Skeletal muscle tissue (tissue), 4 donors: ENCODE data around the gene MTRF1. TPM values are rescaled to one million over a fixed set of nuclear protein-coding genes. Genes with fewer than 3 reads are reported as not detected.

Source experiments
- H3K27ac ChIP-seq: one replicate; pipeline ENCODE4 v1.7.0; 2013; ENCODE audit warnings: mild to moderate bottlenecking, low read depth, low read length, inconsistent platforms
- H3K27me3 ChIP-seq, 3 donors: one replicate each; pipeline ENCODE4 v1.7.0; 2013; ENCODE audit warnings: low read length in 3 of 3; ENCODE audit not compliant: control insufficient read depth in 3 of 3, insufficient read depth in 3 of 3
- H3K36me3 ChIP-seq, 3 donors: one replicate each; pipeline ENCODE4 v1.7.0; 2013; ENCODE audit warnings: low read length in 3 of 3; ENCODE audit not compliant: control insufficient read depth in 3 of 3, insufficient read depth in 3 of 3
- H3K4me1 ChIP-seq, 3 donors: one replicate each; pipeline ENCODE4 v1.7.0; 2013; ENCODE audit warnings: low read length in 3 of 3, mild to moderate bottlenecking in 3 of 3; ENCODE audit not compliant: control insufficient read depth in 3 of 3, insufficient read depth in 3 of 3
- H3K4me3 ChIP-seq, 3 donors: one replicate each; pipeline ENCODE4 v1.7.0; 2013; ENCODE audit warnings: low read length in 3 of 3
- H3K9ac ChIP-seq, 3 donors: one replicate each; pipeline ENCODE4 v1.7.0; 2013; ENCODE audit warnings: low read length in 3 of 3, mild to moderate bottlenecking in 3 of 3, moderate library complexity in 2 of 3, low read depth in 1 of 3
- H3K9me3 ChIP-seq, 3 donors: one replicate each; pipeline ENCODE4 v1.7.0; 2013; ENCODE audit warnings: low read length in 3 of 3; ENCODE audit not compliant: control insufficient read depth in 3 of 3
- total RNA-seq: library from RNA; depleted of rRNA; stranded (reverse); fragments of >200 nt; gene quantifications from one replicate; pipeline ENCODE4 v1.2.3, GENCODE V29; 2014
- donor health status: Osteomylitis.

MTRF1 gene
- total RNA-seq, 1 donor from 2014 or later: 16.7 TPM

DNA sequence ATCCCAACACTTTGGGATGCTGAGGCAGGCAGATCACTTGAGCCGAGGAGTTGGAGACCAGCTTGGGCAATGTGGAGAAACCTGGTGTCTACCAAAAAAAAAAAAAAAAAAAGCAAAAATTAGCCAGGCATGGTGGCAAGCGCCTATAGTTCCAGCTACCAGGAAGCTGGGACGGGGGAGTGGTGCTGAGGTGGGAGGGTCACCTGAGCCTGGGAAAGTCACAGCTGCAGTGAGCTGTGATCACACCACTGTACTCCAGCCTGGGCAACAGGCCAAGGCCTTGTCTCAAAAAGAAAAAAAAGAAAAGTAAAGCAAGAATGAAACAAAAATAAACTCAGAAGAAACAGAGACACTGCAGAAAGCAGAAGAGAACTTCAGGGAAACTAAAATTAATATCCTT, 31.6 kb downstream of the MTRF1 start:
- Histone ChIP-seq H3K36me3 (peaks cover 5 to 14% (median 8%) of the 10 kb centered on the region in 3 donors), H3K9me3 (no peaks in the 10 kb centered on the region), H3K4me1 (no peaks in the 10 kb centered on the region), H3K27ac (no peak overlapping the region), H3K4me3 (no peak overlapping the region), H3K9ac (no peak overlapping the region), H3K27me3 (no peaks in the 10 kb centered on the region)

- no peak overlapping the region for H3K27ac ChIP-seq
- H3K27me3 ChIP-seq: no peaks in the 10 kb centered on the region
- H3K36me3 ChIP-seq: peaks cover 5 to 16% (median 11%) of the 10 kb centered on the region in 3 donors
- H3K4me3 ChIP-seq: no peak overlapping the region
- H3K9ac ChIP-seq: no peak overlapping the region
- no peaks in the 10 kb centered on the region for H3K9me3 ChIP-seq
- H3K4me1 ChIP-seq: no peaks in the 10 kb centered on the region
Observed at GRCh38 chr13:41231025-41231677, 32.2 kb downstream of the MTRF1 start.

- no peaks in the 10 kb centered on the region for H3K9me3 ChIP-seq
- peaks cover 3 to 18% (median 11%) of the 10 kb centered on the region in 3 donors for H3K36me3 ChIP-seq
- no peak overlapping the region for H3K27ac ChIP-seq
- no peaks in the 10 kb centered on the region for H3K27me3 ChIP-seq
- H3K4me3 ChIP-seq: no peak overlapping the region
- no peak overlapping the region for H3K9ac ChIP-seq
- no peaks in the 10 kb centered on the region for H3K4me1 ChIP-seq
Observed at GRCh38 chr13:41229356-41229755, 34.0 kb downstream of the MTRF1 start.

DNA sequence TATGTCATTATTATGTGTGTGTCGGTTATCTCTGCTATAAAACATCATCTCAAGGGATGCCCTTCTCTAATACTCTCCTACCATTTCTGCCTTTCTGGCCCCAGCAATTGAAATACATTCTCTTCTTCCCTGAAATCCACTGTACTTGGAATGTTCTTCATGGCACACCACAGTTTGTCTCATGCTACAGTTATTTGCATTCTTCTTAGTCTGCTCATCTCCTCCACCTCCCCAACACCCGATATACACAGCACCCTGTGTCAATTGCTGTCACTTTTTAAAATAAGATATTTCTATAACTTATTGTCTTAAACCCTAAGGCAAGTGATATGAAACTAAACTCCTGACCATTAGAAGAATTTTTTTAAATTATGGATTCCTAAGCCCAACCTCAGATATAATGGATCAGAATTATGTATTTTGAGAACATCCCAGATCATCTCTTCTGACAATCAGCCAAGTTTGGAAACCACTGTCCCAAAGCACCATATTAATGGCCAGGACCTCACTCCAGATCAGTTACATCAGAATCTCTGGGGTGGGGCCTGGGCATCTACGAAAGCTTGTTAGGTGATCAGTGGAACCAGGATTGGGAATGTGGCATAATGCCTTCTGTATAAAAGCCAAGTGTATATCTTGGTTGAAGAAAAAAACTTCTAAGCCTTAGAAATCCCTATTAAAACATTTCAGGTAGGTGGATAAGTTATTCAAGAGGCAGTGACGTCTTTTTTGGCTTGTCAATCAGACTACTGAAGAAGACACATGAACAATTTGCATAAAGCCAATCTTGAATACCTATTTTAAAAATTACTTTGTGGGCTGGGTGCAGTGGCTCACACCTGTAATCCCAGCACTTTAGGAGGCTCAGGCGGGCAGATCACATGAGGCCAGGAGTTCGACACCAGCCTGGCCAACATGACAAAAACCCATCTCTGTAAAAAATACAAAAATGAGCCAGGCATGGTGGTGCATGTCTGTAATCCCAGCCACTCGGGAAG, 39.0 kb downstream of the MTRF1 start:
- H3K36me3 ChIP-seq: peaks cover 0 to 8% (median 6%) of the 10 kb centered on the region in 3 donors
- H3K9ac ChIP-seq: no peak overlapping the region

DNA sequence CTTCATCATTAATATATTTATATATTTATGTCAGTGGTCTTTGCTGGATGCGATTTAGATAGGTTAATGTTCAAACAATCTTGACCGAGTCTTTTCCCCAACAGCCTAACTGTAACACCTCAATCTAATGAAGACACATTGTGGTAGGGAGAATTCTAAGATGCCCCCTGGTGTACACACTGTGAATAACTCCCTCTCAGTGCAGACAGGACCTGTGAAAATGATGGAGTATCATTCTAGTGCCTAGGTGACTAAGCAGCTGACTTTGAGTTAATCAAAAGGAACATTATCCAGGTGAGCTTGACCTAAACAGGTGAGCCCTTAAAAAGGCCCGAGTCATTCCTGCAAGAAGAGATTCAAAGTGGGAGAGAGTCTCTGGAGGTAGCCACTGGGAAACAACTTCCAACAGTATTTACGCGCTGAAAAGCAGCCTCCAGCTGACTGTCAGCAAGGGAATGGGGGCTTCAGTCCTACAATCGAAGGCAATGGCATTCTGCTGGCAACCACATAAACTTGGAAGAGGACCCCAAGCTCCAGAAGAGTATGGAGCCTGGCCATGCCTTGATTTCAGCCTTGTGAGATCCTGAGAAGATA, 41.0 kb downstream of the MTRF1 start:
- H3K4me3 ChIP-seq: no peak overlapping the region
- H3K27me3 ChIP-seq: no peaks in the 10 kb centered on the region
- H3K36me3 ChIP-seq: peaks cover 0 to 8% (median 6%) of the 10 kb centered on the region in 3 donors
- no peak overlapping the region for H3K9ac ChIP-seq
- H3K4me1 ChIP-seq: no peaks in the 10 kb centered on the region
- no peak overlapping the region for H3K27ac ChIP-seq
- H3K9me3 ChIP-seq: no peaks in the 10 kb centered on the region

More for the DNA sequence above, 39.0 kb downstream of the MTRF1 start:
- Histone ChIP-seq H3K4me1 (no peaks in the 10 kb centered on the region), H3K4me3 (no peak overlapping the region), H3K27me3 (no peaks in the 10 kb centered on the region), H3K9me3 (no peaks in the 10 kb centered on the region), H3K27ac (no peak overlapping the region)

- H3K9me3 ChIP-seq: no peaks in the 10 kb centered on the region
- H3K9ac ChIP-seq: no peak overlapping the region
- H3K4me3 ChIP-seq: no peak overlapping the region
- H3K4me1 ChIP-seq: no peaks in the 10 kb centered on the region
- H3K27me3 ChIP-seq: no peaks in the 10 kb centered on the region
- H3K27ac ChIP-seq: no peak overlapping the region
- H3K36me3 ChIP-seq: peaks cover 0 to 3% (median 3%) of the 10 kb centered on the region in 3 donors
Observed at GRCh38 chr13:41220401-41220800, 43.0 kb downstream of the MTRF1 start.

DNA sequence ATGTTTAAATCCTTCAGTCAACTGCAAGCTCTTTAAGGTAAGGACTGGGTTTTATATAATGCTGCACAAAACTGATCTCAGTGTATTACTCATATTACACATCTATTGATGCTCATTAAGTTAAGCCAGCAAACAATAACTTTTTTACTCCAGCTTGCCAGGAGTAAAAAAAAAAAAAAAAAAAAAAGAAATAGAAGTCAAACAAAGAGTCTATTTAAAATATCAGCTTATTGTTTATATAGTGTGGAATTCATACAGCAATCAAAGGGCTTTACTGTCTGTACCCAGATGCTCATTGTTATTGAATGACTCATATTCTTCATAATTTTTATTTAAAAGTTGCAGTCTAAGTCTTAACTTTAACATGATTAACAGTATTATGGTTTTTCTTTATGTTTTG, 47.2 kb downstream of the MTRF1 start:
- Histone ChIP-seq H3K9ac (no peak overlapping the region), H3K27me3 (no peaks in the 10 kb centered on the region), H3K9me3 (no peaks in the 10 kb centered on the region), H3K4me3 (no peak overlapping the region), H3K27ac (no peak overlapping the region), H3K36me3 (peaks cover 0 to 5% (median 3%) of the 10 kb centered on the region in 3 donors), H3K4me1 (no peaks in the 10 kb centered on the region)

DNA sequence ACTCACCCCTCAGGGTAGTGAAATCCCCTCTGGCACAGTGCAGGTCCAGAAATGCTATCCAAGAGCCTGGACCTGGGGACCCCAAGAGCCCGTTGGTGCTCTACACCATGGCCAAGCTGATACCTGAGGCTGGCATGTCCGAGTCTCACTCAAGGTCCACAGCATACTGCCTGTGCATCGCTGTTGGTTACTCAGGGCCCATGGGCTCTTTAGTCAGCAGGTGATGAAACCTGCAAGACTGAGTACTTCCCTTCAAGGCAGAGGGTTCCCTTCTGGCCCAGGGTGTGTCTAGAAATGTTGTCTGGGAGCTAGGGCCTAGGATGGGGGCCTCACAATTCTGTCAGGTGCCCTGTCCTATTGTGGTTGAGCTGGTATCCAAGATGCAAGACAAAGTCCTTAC, 49.5 kb downstream of the MTRF1 start:
- no peak overlapping the region for H3K27ac ChIP-seq
- H3K4me1 ChIP-seq: no peaks in the 10 kb centered on the region
- H3K9ac ChIP-seq: no peak overlapping the region
- H3K27me3 ChIP-seq: no peaks in the 10 kb centered on the region
- H3K4me3 ChIP-seq: no peak overlapping the region
- peaks cover 0 to 5% (median 3%) of the 10 kb centered on the region in 3 donors for H3K36me3 ChIP-seq
- no peaks in the 10 kb centered on the region for H3K9me3 ChIP-seq

GRCh38 chr13:41213316-41213715, 50.1 kb downstream of the MTRF1 start:
- Histone ChIP-seq H3K9ac (no peak overlapping the region), H3K9me3 (no peaks in the 10 kb centered on the region), H3K4me1 (no peaks in the 10 kb centered on the region), H3K27me3 (no peaks in the 10 kb centered on the region), H3K4me3 (no peak overlapping the region), H3K36me3 (peaks cover 0 to 5% (median 3%) of the 10 kb centered on the region in 3 donors), H3K27ac (no peak overlapping the region)
